H9 (cell line): ENCODE measurements around the gene RIMBP3C. TPM values are rescaled to one million over a fixed set of nuclear protein-coding genes. Genes with fewer than 3 reads are reported as not detected.
"Not testable (repeated sequence)": the region's sequence is repeated elsewhere in the genome, so short reads cannot be mapped to it uniquely, and the experiment has no call there.

Experiments used
- DNase-seq: peaks from one replicate; pipeline ENCODE4 v3.0.0-alpha.2; 2017
- H2AFZ ChIP-seq: one replicate; pipeline ENCODE4 v1.6.1; 2013; ENCODE audit warnings: mild to moderate bottlenecking, low read length, control low read depth, moderate library complexity
- H2AK5ac ChIP-seq: 2 replicates; pipeline ENCODE4 v1.6.1; 2013; ENCODE audit warnings: low read length, control low read depth, mixed read lengths; ENCODE audit not compliant: insufficient read length
- H2BK120ac ChIP-seq: one replicate; pipeline ENCODE4 v1.6.1; 2013; ENCODE audit warnings: low read depth, mild to moderate bottlenecking, low read length, control low read depth, inconsistent platforms; ENCODE audit not compliant: poor library complexity, severe bottlenecking
- H2BK12ac ChIP-seq: 2 replicates; pipeline ENCODE4 v1.6.1; 2013; ENCODE audit warnings: low read length, control low read depth, mixed read lengths, low read depth; ENCODE audit not compliant: insufficient read length
- H2BK15ac ChIP-seq: 2 replicates; pipeline ENCODE4 v1.6.1; 2013; ENCODE audit warnings: low read depth, low read length, control low read depth
- H2BK20ac ChIP-seq: one replicate; pipeline ENCODE4 v1.6.1; 2013; ENCODE audit warnings: low read depth, mild to moderate bottlenecking, low read length, control low read depth, inconsistent platforms; ENCODE audit not compliant: poor library complexity, severe bottlenecking
- H2BK5ac ChIP-seq: 2 replicates; pipeline ENCODE4 v1.6.1; 2013; ENCODE audit warnings: low read length, control low read depth, mixed read lengths; ENCODE audit not compliant: insufficient read length
- H3K14ac ChIP-seq: 2 replicates; pipeline ENCODE4 v1.6.1; 2013; ENCODE audit warnings: low read length, control low read depth; ENCODE audit not compliant: insufficient read depth
- H3K18ac ChIP-seq: 2 replicates; pipeline ENCODE4 v1.6.1; 2013; ENCODE audit warnings: low read depth, mild to moderate bottlenecking, mixed read lengths, low read length, control low read depth; ENCODE audit not compliant: insufficient read length
- H3K23ac ChIP-seq: 2 replicates; pipeline ENCODE4 v1.6.1; 2013; ENCODE audit warnings: low read length, control low read depth, mixed read lengths, low read depth; ENCODE audit not compliant: insufficient read length
- H3K23me2 ChIP-seq: 2 replicates; pipeline ENCODE4 v1.6.1; 2013; ENCODE audit warnings: low read depth, mild to moderate bottlenecking, mixed read lengths, low read length, control low read depth; ENCODE audit not compliant: insufficient read length, poor library complexity, severe bottlenecking
- H3K27ac ChIP-seq: 2 replicates; pipeline ENCODE4 v1.5.1; 2013; ENCODE audit warnings: low read length, control low read depth, mixed read lengths, low read depth; ENCODE audit not compliant: insufficient read length
- H3K27me3 ChIP-seq: 2 replicates; pipeline ENCODE4 v1.6.1; 2013; ENCODE audit warnings: low read length, control low read depth, inconsistent platforms; ENCODE audit not compliant: insufficient read depth
- H3K4ac ChIP-seq: 2 replicates; pipeline ENCODE4 v1.6.1; 2013; ENCODE audit warnings: low read depth, mild to moderate bottlenecking, control low read depth, inconsistent platforms, low read length, moderate library complexity
- H3K4me1 ChIP-seq: 2 replicates; pipeline ENCODE4 v1.6.1; 2013; ENCODE audit warnings: low read length, control low read depth, inconsistent platforms; ENCODE audit not compliant: insufficient read depth
- H3K4me2 ChIP-seq: 2 replicates; pipeline ENCODE4 v1.6.1; 2013; ENCODE audit warnings: low read length, control low read depth, mixed read lengths; ENCODE audit not compliant: insufficient read length, insufficient read depth
- H3K56ac ChIP-seq: 2 replicates; pipeline ENCODE4 v1.6.1; 2013; ENCODE audit warnings: low read depth, mild to moderate bottlenecking, mixed read lengths, low read length, control low read depth; ENCODE audit not compliant: insufficient read length
- H3K79me1 ChIP-seq: 2 replicates; pipeline ENCODE4 v1.6.1; 2013; ENCODE audit warnings: low read depth, mild to moderate bottlenecking, moderate library complexity, low read length, control low read depth, inconsistent platforms; ENCODE audit not compliant: insufficient read depth, poor library complexity, severe bottlenecking
- H3K79me2 ChIP-seq: 2 replicates; pipeline ENCODE4 v1.6.1; 2013; ENCODE audit warnings: low read length, control low read depth, inconsistent platforms; ENCODE audit not compliant: insufficient read depth
- H3K9ac ChIP-seq: 2 replicates; pipeline ENCODE4 v1.6.1; 2013; ENCODE audit warnings: low read length, control low read depth, mixed read lengths; ENCODE audit not compliant: insufficient read length; ENCODE audit errors: extremely low read depth
- H3K9me3 ChIP-seq: one replicate; pipeline ENCODE4 v1.6.1; 2013; ENCODE audit warnings: low read depth, low read length, inconsistent platforms; ENCODE audit not compliant: control insufficient read depth
- H3T11ph ChIP-seq: one replicate; pipeline ENCODE4 v1.6.1; 2013; ENCODE audit warnings: mild to moderate bottlenecking, low read length, control low read depth, inconsistent platforms
- H4K20me1 ChIP-seq: one replicate; pipeline ENCODE4 v1.6.1; 2013; ENCODE audit not compliant: control insufficient read depth, insufficient read length, insufficient read depth
- H4K5ac ChIP-seq: 2 replicates; pipeline ENCODE4 v1.6.1; 2013; ENCODE audit warnings: low read depth, mild to moderate bottlenecking, mixed read lengths, low read length, control low read depth; ENCODE audit not compliant: insufficient read length
- H4K8ac ChIP-seq: replicated peaks from 2 replicates; pipeline ENCODE4 v1.6.1; 2013; ENCODE audit warnings: low read length, control low read depth, mixed read lengths, low read depth; ENCODE audit not compliant: insufficient read length
- H4K91ac ChIP-seq: 2 replicates; pipeline ENCODE4 v1.6.1; 2013; ENCODE audit warnings: low read depth, mild to moderate bottlenecking, moderate library complexity, mixed read lengths, low read length, control low read depth; ENCODE audit not compliant: insufficient read length
- H3K27ac Mint-ChIP-seq, 3 experiments: 2 replicates in 2 of 3; 3 replicates in 1 of 3; pipeline ENCODE4 v1.8.0; 2020 to 2021; ENCODE audit warnings: mixed read lengths in 3 of 3, mild to moderate bottlenecking in 1 of 3, moderate library complexity in 1 of 3
- H3K27me3 Mint-ChIP-seq: 2 replicates; pipeline ENCODE4 v1.8.0; 2021; ENCODE audit warnings: low read depth, mild to moderate bottlenecking, moderate library complexity, mixed read lengths
- H3K36me3 Mint-ChIP-seq, 3 experiments: 2 replicates in 2 of 3; 3 replicates in 1 of 3; pipeline ENCODE4 v1.8.0; 2020 to 2021; ENCODE audit warnings: low read depth in 3 of 3, mixed read lengths in 3 of 3; ENCODE audit not compliant: insufficient read depth in 1 of 3
- H3K4me1 Mint-ChIP-seq, 2 experiments: 2 replicates each; pipeline ENCODE4 v1.8.0; 2020; ENCODE audit warnings: mixed read lengths in 2 of 2
- H3K4me3 Mint-ChIP-seq, 2 experiments: 2 replicates in 1 of 2; 3 replicates in 1 of 2; pipeline ENCODE4 v1.8.0; 2020 to 2021; ENCODE audit warnings: mild to moderate bottlenecking in 2 of 2, mixed read lengths in 2 of 2, moderate library complexity in 1 of 2
- H3K9me3 Mint-ChIP-seq, 2 experiments: 2 replicates in 1 of 2; 3 replicates in 1 of 2; pipeline ENCODE4 v1.8.0; 2020; ENCODE audit warnings: mild to moderate bottlenecking in 2 of 2, mixed read lengths in 2 of 2, moderate library complexity in 1 of 2
- WGBS: extraction: QIAGEN DNeasy Blood & Tissue Kit; methylation state at CpG from one replicate; pipeline ENCODE4 v1.1.7; 2013; ENCODE audit warnings: missing lambda C conversion rate, low lambda C conversion rate, mixed read lengths; ENCODE audit not compliant: insufficient read length; ENCODE audit errors: extremely low coverage; 5-methylcytosine and 5-hydroxymethylcytosine counted together
- total RNA-seq: library from RNA; stranded (reverse); gene quantifications from 2 replicates; pipeline ENCODE4 v1.2.1, GENCODE V29; 2021

Gene RIMBP3C
- total RNA-seq, 1 experiment from 2014 or later, result 0.44 TPM

DNA sequence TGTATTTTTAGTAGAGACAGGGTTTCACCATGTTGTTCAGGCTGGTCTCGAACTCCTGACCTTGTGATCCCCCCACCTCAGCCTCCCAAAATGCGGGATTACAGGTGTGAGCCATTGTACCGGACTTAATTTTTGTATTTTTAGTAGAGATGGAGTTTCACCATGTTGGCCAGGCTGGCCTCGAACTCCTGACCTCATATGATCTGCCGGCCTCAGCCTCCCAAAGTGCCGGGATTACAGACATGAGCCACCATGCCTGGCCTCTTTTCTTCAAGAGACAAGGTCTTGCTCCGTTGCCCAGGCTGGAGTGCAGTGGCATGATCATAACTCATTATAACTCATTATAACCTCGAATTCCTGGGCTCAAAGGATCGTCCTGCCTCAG lies 29.4 kb upstream of the RIMBP3C start:
- H2BK15ac ChIP-seq, H4K8ac ChIP-seq, H2AFZ ChIP-seq, H2BK5ac ChIP-seq, H3T11ph ChIP-seq, H3K23me2 ChIP-seq, H3K79me1 ChIP-seq, H3K27me3 Mint-ChIP-seq, H4K91ac ChIP-seq, H3K27me3 ChIP-seq, H3K4me1 ChIP-seq, H3K18ac ChIP-seq, H3K56ac ChIP-seq, H4K20me1 ChIP-seq, H3K14ac ChIP-seq, DNase-seq, H2AK5ac ChIP-seq, H3K27ac Mint-ChIP-seq, H2BK20ac ChIP-seq, H3K4ac ChIP-seq, H3K4me3 Mint-ChIP-seq, H2BK12ac ChIP-seq, H3K27ac ChIP-seq, H3K4me2 ChIP-seq, H3K9ac ChIP-seq, H4K5ac ChIP-seq, H3K9me3 ChIP-seq, H3K23ac ChIP-seq, H3K4me1 Mint-ChIP-seq, H2BK120ac ChIP-seq, H3K9me3 Mint-ChIP-seq: not testable (repeated sequence)
- peaks cover 0 to 16% (median 8%) of the 10 kb centered on the region in 3 experiments; a peak in 6 of 7 replicates for H3K36me3 Mint-ChIP-seq
- no CpG with 5 or more reads among the region's 9 CpGs for WGBS
- H3K79me2 ChIP-seq, result peaks cover 74% of the 10 kb centered on the region
